22Rv1 (cell line): ENCODE measurements around the gene TNFAIP2.
"Not testable (repeated sequence)": the region's sequence is repeated elsewhere in the genome, so short reads cannot be mapped to it uniquely, and the experiment has no call there.

Source experiments
- H3K27ac ChIP-seq: fragments of 450-650 bp; 2 replicates; pipeline ENCODE4 v1.5.1; 2017
- ZFX ChIP-seq: fragments of 450-650 bp; IDR thresholded peaks from 2 replicates; pipeline ENCODE4 v1.6.1; 2017; ENCODE audit warnings: antibody characterized with exemption, borderline replicate concordance
- TF ChIP-seq, protein P1 (sequence below): fragments of 450-650 bp; IDR thresholded peaks from 2 replicates; pipeline ENCODE4 v1.5.1; 2017; ENCODE audit warnings: mild to moderate bottlenecking

The TNFAIP2 gene

DNA sequence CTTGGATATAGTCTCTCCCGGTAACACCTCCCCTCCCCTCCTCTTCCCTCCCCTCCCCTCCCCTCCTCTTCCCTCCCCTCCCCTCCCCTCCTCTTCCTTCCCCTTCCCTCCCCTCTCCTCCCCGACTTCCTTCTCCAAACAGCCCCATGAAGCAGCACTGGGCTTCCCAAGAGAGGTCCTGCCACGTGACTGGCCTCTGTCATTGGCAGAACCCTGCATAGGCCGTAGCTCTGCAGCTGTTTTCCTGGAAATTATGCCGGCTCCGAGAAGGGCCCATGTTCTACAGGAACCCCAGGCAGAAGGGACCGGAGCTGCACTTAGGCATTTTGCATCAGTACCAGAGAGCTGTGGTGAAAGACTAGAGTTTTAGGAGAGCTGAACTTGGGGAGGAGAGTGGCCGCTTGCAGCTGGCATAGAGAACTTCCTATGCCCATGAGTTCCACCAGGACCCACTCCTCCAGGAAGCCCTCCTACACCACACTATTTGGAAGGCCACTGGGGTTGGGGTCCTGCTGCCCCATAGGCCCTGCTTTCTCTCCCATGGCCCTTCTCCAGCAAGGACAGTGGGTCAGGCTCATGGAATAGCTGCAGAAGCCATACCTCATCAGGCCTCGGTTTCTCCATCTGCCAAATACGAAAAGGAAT lies 5.1 kb upstream of the TNFAIP2 start:
- H3K27ac ChIP-seq, result no peak overlapping the region
- TF ChIP-seq, protein P1, sequence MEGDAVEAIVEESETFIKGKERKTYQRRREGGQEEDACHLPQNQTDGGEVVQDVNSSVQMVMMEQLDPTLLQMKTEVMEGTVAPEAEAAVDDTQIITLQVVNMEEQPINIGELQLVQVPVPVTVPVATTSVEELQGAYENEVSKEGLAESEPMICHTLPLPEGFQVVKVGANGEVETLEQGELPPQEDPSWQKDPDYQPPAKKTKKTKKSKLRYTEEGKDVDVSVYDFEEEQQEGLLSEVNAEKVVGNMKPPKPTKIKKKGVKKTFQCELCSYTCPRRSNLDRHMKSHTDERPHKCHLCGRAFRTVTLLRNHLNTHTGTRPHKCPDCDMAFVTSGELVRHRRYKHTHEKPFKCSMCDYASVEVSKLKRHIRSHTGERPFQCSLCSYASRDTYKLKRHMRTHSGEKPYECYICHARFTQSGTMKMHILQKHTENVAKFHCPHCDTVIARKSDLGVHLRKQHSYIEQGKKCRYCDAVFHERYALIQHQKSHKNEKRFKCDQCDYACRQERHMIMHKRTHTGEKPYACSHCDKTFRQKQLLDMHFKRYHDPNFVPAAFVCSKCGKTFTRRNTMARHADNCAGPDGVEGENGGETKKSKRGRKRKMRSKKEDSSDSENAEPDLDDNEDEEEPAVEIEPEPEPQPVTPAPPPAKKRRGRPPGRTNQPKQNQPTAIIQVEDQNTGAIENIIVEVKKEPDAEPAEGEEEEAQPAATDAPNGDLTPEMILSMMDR, result no peak
- TF ChIP-seq ZFX, result no peak

GRCh38 chr14:103118663-103119404 lies 4.4 kb upstream of the TNFAIP2 start:
- no peak overlapping the region for H3K27ac ChIP-seq
- TF ChIP-seq ZFX, result no peak
- TF ChIP-seq, protein P1, result no peak

GRCh38 chr14:103119527-103119926 lies 3.7 kb upstream of the TNFAIP2 start:
- H3K27ac ChIP-seq, result not testable (repeated sequence)

- H3K27ac ChIP-seq, result no peak overlapping the region
- TF ChIP-seq, protein P1, result no peak
- no peak for TF ChIP-seq ZFX
These were observed 2.0 kb upstream of the TNFAIP2 start for GRCh38 chr14:103121121-103121845.

DNA sequence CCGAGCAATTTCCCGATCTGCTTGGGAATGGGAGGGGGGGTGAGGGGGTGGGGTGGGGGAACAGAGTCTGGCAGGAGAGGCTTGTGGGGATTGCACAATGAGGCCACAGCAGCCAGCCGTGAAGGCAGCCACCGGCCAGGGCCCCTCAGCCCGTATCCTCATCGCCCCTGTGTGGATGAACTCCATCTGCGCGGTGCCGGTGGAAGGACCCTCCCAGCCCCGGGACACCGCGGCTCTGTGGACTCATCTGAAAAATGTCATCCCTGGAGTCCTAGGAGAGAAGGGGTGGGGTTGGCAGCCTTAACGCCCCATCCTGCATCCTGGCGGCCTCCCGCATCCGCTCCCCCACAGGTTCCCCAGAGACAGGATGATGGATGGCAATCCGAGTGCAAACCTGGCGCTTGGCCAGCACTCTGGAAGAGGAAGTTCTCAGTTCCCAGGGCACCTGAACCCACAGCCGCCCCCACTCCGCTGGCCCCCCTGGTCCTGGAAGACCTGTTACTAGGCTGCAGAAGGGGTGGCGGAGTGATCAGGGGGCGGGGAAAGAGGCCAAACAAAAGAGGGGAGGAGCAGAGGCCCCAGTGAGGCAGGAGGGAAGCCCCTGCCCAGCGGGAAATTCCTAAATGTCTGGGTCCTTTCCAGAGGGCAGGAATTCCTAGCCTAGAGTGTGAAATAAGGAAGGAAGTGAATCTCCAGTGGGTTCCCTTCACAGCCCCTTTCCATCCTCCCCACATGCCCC lies 1.2 kb upstream of the TNFAIP2 start:
- TF ChIP-seq, protein P1, result no peak
- no peak for TF ChIP-seq ZFX
- H3K27ac ChIP-seq, result no peak overlapping the region

GRCh38 chr14:103122585-103122946 lies 695 bp upstream of the TNFAIP2 start:
- H3K27ac ChIP-seq, result no peak overlapping the region
- no peak for TF ChIP-seq ZFX
- TF ChIP-seq, protein P1, result no peak

GRCh38 chr14:103123634-103124500 lies 606 bp downstream of the TNFAIP2 start:
- TF ChIP-seq, protein P1, result peak; percentile 70
- TF ChIP-seq ZFX, result no peak

More at GRCh38 chr14:103123634-103124500, 606 bp downstream of the TNFAIP2 start:
- H3K27ac ChIP-seq, result no peak overlapping the region
